Measurements from ENCODE around the gene CYB561D2.

- TF ChIP-seq CTCF (conservative IDR thresholded peaks at IDR 0.05; ENCODE audit: low read length) (no peak), EZH2phosphoT487 (IDR thresholded peaks at IDR 0.05; ENCODE audit: borderline replicate concordance, low read depth, low read length) (no peak)
Observed at GRCh38 chr3:50345008-50345407, 5.7 kb upstream of the CYB561D2 start.
